Measurements from ENCODE around the gene ARL15. TPM values are rescaled to one million over a fixed set of nuclear protein-coding genes. Genes with fewer than 3 reads are reported as not detected.

The ARL15 gene
- total RNA-seq, 1 experiment from 2014 or later = 140 TPM

- Histone ChIP-seq H3K4me3 (ENCODE audit: low read depth, low read length) (no peak overlapping the region), H3K27me3 (replicated peaks; ENCODE audit: control insufficient read depth, insufficient read depth, low read length) (no peaks in the 10 kb centered on the region), H3K36me3 (ENCODE audit: control insufficient read depth, insufficient read depth, low read length) (no peaks in the 10 kb centered on the region), H3K9me3 (no peaks in the 10 kb centered on the region), H3K4me1 (peaks cover 24% of the 10 kb centered on the region)
- no peak for TF ChIP-seq CTCF (IDR thresholded peaks at IDR 0.05; ENCODE audit: insufficient read depth in 1 of 2, low read depth in 1 of 2, low read length in 1 of 2, severe bottlenecking in 1 of 2, unreplicated experiment in 1 of 2)
- Mint-ChIP-seq H3K27me3 (ENCODE audit: insufficient read depth, unreplicated experiment) (no peaks in the 10 kb centered on the region), H3K9me3 (ENCODE audit: unreplicated experiment) (no peaks in the 10 kb centered on the region), H3K27ac (ENCODE audit: unreplicated experiment) (no peak overlapping the region), H3K4me3 (ENCODE audit: unreplicated experiment) (no peak overlapping the region), H3K4me1 (ENCODE audit: low read depth, unreplicated experiment) (peaks cover 14% of the 10 kb centered on the region), H3K36me3 (ENCODE audit: insufficient read depth, unreplicated experiment) (peaks cover 19% of the 10 kb centered on the region)
- ChIA-PET POLR2A (no interaction called here), CTCF (no interaction called here)
- DNase-seq = no peak
- intact Hi-C loops (cut with micrococcal nuclease; ENCODE audit: unreplicated experiment) = no loop called here
- no TSS peak for BruUV-seq (replicated peaks)
Observed at GRCh38 chr5:54270326-54270725, 40.0 kb downstream of the ARL15 start.

GRCh38 chr5:54264574-54264973 is 45.8 kb downstream of the ARL15 start:
- no TSS peak for BruUV-seq (replicated peaks)
- no peaks in the 10 kb centered on the region for H3K4me1 ChIP-seq
- H3K27me3 ChIP-seq (replicated peaks; ENCODE audit: control insufficient read depth, insufficient read depth, low read length) = no peaks in the 10 kb centered on the region
- Mint-ChIP-seq H3K4me1 (ENCODE audit: low read depth, unreplicated experiment) (peaks cover 10% of the 10 kb centered on the region), H3K4me3 (ENCODE audit: unreplicated experiment) (no peak overlapping the region), H3K27me3 (ENCODE audit: insufficient read depth, unreplicated experiment) (no peaks in the 10 kb centered on the region), H3K9me3 (ENCODE audit: unreplicated experiment) (no peaks in the 10 kb centered on the region), H3K36me3 (ENCODE audit: insufficient read depth, unreplicated experiment) (peaks cover 14% of the 10 kb centered on the region), H3K27ac (ENCODE audit: unreplicated experiment) (no peak overlapping the region)
- H3K36me3 ChIP-seq (ENCODE audit: control insufficient read depth, insufficient read depth, low read length) = no peaks in the 10 kb centered on the region
- ChIA-PET POLR2A (no interaction called here), CTCF (no interaction called here)
- no peak overlapping the region for H3K4me3 ChIP-seq (ENCODE audit: low read depth, low read length)
- intact Hi-C loops (cut with micrococcal nuclease; ENCODE audit: unreplicated experiment) = no loop called here
- DNase-seq = no peak
- TF ChIP-seq CTCF (IDR thresholded peaks at IDR 0.05; ENCODE audit: insufficient read depth in 1 of 2, low read depth in 1 of 2, low read length in 1 of 2, severe bottlenecking in 1 of 2, unreplicated experiment in 1 of 2) = no peak
- no peaks in the 10 kb centered on the region for H3K9me3 ChIP-seq

DNA sequence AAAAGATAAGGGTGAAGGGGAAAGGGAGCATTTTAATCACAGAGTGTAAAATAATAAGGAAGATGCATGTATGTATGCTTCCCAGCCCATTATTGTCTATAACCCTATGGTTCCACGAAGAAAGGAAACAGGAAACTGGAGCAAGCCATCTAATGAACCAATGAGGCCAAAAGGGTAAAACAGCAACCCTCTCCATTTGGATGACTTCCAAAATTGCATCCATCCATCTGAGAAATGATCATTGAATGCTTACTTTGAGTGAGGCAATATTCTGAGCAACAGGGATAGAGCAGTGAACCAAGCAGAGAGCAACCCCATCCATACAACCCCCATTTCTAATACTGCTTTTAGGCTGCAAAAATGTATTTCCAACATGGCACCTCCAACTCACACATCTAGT is 46.9 kb downstream of the ARL15 start:
- no peak for TF ChIP-seq CTCF (IDR thresholded peaks at IDR 0.05; ENCODE audit: insufficient read depth in 1 of 2, low read depth in 1 of 2, low read length in 1 of 2, severe bottlenecking in 1 of 2, unreplicated experiment in 1 of 2)
- Mint-ChIP-seq H3K36me3 (ENCODE audit: insufficient read depth, unreplicated experiment) (peaks cover 12% of the 10 kb centered on the region), H3K9me3 (ENCODE audit: unreplicated experiment) (no peaks in the 10 kb centered on the region), H3K27me3 (ENCODE audit: insufficient read depth, unreplicated experiment) (no peaks in the 10 kb centered on the region), H3K27ac (ENCODE audit: unreplicated experiment) (no peak overlapping the region), H3K4me3 (ENCODE audit: unreplicated experiment) (no peak overlapping the region), H3K4me1 (ENCODE audit: low read depth, unreplicated experiment) (peaks cover 10% of the 10 kb centered on the region)
- DNase-seq = no peak
- H3K36me3 ChIP-seq (ENCODE audit: control insufficient read depth, insufficient read depth, low read length) = no peaks in the 10 kb centered on the region
- ChIA-PET CTCF (no interaction called here), POLR2A (no interaction called here)
- H3K9me3 ChIP-seq = no peaks in the 10 kb centered on the region
- H3K4me3 ChIP-seq (ENCODE audit: low read depth, low read length) = no peak overlapping the region
- BruUV-seq (replicated peaks) = no TSS peak
- H3K27me3 ChIP-seq (replicated peaks; ENCODE audit: control insufficient read depth, insufficient read depth, low read length) = no peaks in the 10 kb centered on the region
- intact Hi-C loops (cut with micrococcal nuclease; ENCODE audit: unreplicated experiment) = no loop called here
- H3K4me1 ChIP-seq = no peaks in the 10 kb centered on the region

Data from Caco-2 (cell line).